GM12801 (cell line): ENCODE results near the gene CDH1.

ENCODE experiments used
- TF ChIP-seq, protein P1 (sequence below): IDR thresholded peaks from one replicate; pipeline ENCODE4 v1.5.1; 2011; ENCODE audit warnings: control low read depth; ENCODE audit not compliant: insufficient read length; ENCODE audit errors: extremely low read depth

The CDH1 gene

DNA sequence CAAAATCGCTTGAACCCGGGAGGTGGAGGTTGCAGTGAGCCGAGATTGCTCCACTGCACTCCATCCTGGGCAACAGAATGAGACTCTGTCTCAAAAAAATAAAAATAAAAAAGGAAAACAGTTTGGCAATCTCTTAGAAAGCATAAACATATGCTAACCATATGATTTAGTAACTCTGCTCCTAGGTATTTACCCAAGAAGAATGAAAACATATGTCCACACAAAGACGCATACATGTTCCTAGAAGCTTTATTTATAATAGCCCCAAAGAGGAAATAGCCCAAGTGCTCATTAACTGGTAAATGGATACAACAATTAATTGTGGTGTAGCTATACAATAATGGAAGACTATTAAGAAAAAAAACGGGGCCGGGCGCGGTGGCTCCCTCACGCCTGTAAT is 18.5 kb upstream of the CDH1 start:
- TF ChIP-seq, protein P1, sequence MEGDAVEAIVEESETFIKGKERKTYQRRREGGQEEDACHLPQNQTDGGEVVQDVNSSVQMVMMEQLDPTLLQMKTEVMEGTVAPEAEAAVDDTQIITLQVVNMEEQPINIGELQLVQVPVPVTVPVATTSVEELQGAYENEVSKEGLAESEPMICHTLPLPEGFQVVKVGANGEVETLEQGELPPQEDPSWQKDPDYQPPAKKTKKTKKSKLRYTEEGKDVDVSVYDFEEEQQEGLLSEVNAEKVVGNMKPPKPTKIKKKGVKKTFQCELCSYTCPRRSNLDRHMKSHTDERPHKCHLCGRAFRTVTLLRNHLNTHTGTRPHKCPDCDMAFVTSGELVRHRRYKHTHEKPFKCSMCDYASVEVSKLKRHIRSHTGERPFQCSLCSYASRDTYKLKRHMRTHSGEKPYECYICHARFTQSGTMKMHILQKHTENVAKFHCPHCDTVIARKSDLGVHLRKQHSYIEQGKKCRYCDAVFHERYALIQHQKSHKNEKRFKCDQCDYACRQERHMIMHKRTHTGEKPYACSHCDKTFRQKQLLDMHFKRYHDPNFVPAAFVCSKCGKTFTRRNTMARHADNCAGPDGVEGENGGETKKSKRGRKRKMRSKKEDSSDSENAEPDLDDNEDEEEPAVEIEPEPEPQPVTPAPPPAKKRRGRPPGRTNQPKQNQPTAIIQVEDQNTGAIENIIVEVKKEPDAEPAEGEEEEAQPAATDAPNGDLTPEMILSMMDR: no peak

DNA sequence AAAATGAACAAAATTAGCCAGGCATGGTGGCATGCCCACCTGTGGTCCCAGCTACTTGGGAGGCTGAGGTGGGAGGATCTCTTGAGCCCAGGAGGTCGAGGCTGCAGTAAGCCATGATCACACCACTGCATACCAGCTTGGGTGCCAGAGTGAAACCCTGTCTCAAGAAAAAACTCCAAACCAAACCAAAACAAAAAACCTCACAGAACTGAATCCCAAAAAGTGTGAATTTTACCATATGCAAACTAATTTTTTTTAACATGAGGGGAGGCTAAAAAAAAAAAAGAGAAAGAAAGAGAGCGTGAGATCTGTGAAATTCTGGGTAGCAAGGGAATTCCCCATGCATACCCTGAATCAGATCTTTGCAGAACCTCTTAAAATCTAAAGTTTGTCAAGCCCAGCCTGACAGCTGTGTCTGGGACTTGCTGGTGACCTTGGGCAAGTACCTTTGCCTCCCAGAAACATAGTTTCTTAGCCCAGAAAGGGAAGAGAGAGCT is 17.1 kb upstream of the CDH1 start:
- TF ChIP-seq, protein P1: no peak

DNA sequence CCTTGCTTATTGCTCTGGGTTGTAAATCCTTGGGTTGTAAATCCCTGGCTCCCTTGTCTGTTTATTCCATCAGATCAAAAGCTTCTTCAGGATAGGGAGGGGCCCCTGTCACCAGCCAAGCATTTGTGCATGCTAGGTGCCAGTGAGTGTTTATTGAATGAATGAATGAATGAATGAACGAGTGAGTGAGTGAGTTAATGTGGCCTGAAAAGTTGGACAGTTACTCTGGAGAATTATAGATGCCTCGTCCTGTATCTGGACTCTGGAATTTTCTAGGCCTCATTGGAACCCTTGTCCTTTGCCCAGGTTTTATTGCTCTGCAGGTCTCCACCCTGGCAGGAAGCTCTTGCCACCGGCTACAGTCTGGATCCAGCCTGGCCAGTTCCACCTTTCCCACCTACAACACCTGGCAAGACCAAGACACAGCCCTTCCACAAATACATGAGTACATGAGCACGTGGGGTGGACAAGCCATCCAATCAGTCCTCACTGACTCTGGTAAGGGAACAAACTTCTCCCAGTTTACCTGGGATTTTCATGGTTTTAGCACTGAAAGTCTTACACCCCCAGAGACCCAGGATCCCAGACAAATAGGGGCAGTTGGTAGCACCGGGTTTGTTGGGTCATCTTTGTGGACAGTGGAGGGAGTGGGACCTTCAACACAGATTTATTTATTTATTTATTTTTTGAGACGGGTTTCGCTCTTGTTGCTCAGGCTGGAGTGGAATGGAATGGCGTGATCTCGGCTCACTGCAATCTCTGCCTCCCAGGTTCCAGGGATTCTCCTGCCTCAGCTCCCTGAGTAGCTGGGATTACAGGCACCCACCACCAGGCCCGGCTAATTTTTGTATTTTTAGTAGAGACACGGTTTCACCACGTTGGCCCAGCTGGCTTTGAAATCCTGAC is 14.7 kb upstream of the CDH1 start:
- TF ChIP-seq, protein P1: no peak

DNA sequence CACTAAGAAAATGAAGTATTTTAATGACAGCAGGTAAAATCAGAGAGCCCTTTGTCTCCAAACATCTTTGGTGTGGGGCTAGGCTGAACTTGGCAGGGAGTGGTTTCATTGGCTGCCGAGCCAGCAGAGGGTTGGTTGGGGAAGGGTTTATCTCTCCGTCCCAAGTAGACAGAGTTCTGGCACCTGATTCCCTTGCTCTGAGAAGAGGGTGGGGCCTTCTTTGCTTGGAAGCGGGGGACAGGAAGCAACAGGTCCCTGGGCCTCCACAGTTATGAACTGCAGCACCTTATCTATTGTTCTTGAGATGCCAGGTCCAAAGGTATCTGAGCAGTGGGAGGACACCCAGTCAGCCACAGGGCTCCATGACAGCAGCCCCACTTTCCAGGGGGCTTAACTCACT is 12.3 kb upstream of the CDH1 start:
- TF ChIP-seq, protein P1: no peak

DNA sequence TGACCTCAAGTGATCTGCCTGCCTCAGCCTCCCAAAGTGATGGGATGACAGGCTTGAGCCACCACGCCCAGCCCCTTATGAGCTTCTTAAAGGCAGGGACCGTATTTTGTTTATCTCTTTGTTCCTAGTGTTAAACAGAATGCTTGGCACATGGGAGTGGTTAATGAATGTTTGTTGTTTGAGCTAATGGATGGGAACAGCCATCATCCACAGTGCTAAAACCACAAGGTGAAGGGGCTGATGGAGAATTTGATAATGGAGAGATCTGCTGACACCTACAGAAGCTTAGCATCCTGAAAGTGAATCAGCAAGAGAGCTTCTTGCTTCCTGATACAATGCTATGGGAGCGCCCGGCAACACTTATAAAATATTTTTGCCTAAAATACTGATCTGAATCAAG is 8.6 kb upstream of the CDH1 start:
- TF ChIP-seq, protein P1: no peak

DNA sequence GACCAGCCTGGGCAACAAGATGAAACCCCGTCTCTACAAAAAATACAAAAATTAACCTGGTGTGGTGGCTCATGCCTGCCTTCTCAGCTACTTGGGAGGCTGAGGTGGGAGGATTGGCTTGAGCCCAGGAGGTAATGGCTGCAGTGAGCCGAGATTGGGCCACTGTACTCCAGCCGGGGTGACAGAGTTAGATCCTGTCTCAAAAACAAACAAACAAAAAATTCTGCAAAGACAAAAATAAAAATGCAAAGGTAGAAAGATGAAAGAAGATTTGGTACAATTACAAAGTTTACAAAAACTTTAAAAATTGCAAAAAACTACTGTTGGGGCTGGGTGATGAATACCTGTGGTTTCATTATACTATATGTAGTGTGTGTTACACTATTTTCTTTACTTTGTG is 5.5 kb upstream of the CDH1 start:
- TF ChIP-seq, protein P1: no peak

DNA sequence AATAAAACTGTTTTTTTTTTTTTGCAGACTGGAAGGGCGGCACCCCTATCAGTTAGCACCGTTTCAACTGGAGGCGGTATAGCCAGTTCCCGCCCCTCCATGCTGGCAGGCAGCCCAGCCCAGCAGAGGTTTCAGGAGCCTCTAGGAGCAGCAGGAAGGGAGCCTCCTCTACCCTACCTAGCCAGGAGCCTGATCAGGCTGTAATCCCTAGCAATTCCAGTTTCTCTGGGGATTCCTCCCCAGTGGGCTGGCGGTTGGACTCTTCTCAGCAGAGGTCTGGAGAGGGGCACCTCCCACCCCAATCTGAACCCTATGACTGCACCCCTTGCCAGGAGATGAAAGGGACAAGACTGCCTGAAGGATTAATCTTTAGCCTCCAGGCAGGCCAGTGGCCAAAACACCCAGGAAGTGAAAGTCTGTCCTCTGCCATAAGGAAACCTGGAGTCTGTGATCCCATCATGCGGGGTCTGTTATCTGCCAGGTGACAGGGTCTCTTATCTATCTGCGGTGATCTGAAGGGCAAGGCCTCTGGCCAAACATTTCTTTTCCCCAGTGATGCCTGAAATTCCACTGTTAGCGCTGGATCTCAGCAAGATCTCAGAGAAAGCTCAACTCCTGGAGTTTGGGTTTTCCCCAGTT is 4.9 kb upstream of the CDH1 start:
- TF ChIP-seq, protein P1: no peak
